PC-9 (cell line): ENCODE data around the gene RIOK3. TPM values are rescaled to one million over a fixed set of nuclear protein-coding genes. Genes with fewer than 3 reads are reported as not detected.

Experiments
- Bru-seq: library from RNA; stranded (reverse); fragments of 400-500 nt; gene quantifications from one replicate; lab custom pipeline; 2021; lab: Mats Ljungman, UMichigan
- BruChase-seq, 2 experiments: library from RNA; stranded (reverse); fragments of 400-500 nt; gene quantifications; one replicate each; lab custom pipeline; 2021; lab: Mats Ljungman, UMichigan
- BruUV-seq: library from RNA; stranded (reverse); fragments of 400-500 nt; replicated peaks from 2 replicates; lab custom pipeline; 2021; lab: Mats Ljungman, UMichigan
- CTCF ChIA-PET: fragments of 300-600 bp; sonication (Branson Sonifier 250); formaldehyde crosslinking; loops from one replicate; lab custom pipeline; 2022; ENCODE audit warnings: antibody characterized with exemption; lab: Charles Lee
- POLR2A ChIA-PET: fragments of 300-600 bp; sonication (Branson Sonifier 250); formaldehyde crosslinking; loops from one replicate; lab custom pipeline; 2022; ENCODE audit warnings: antibody characterized with exemption; ENCODE audit not compliant: unreplicated experiment; lab: Charles Lee
- DNase-seq, 2 experiments: peaks; one replicate each; pipeline versions ENCODE4 v3.0.0 to v3.0.0-alpha.2; 2015 to 2022; ENCODE audit warnings: mixed read lengths in 1 of 2
- H2AFZ ChIP-seq: fragments of 200-600 bp; sonication (generic); 2 replicates; pipeline ENCODE4 v1.8.1; 2017; ENCODE audit warnings: antibody characterized with exemption
- H3F3A ChIP-seq: fragments of 200-600 bp; sonication (generic); 2 replicates; pipeline ENCODE4 v1.8.1; 2017; ENCODE audit warnings: antibody characterized with exemption, mild to moderate bottlenecking, low read depth; ENCODE audit not compliant: insufficient read depth
- H3K27ac ChIP-seq: fragments of 200-600 bp; sonication (generic); 2 replicates; pipeline ENCODE4 v1.6.1; 2016; ENCODE audit warnings: mixed run types
- H3K27me3 ChIP-seq: fragments of 200-600 bp; sonication (generic); 2 replicates; pipeline ENCODE4 v1.6.1; 2016; ENCODE audit warnings: low read depth, mixed run types; ENCODE audit not compliant: insufficient read depth
- H3K36me3 ChIP-seq: fragments of 200-600 bp; sonication (generic); 2 replicates; pipeline ENCODE4 v1.6.1; 2016; ENCODE audit warnings: low read depth, mixed run types
- H3K4me1 ChIP-seq: fragments of 200-600 bp; sonication (generic); replicated peaks from 2 replicates; pipeline ENCODE4 v1.6.1; 2016; ENCODE audit warnings: mixed run types; ENCODE audit not compliant: insufficient read depth
- H3K4me2 ChIP-seq: fragments of 200-600 bp; sonication (generic); 2 replicates; pipeline ENCODE4 v1.6.1; 2017; ENCODE audit warnings: mixed run types
- H3K4me3 ChIP-seq: fragments of 200-600 bp; sonication (generic); 2 replicates; pipeline ENCODE4 v1.6.1; 2016; ENCODE audit warnings: mixed run types
- H3K79me2 ChIP-seq: fragments of 200-600 bp; sonication (generic); 2 replicates; pipeline ENCODE4 v1.6.1; 2017; ENCODE audit warnings: low read depth, mixed run types
- H3K9me2 ChIP-seq: fragments of 200-600 bp; sonication (generic); 2 replicates; pipeline ENCODE4 v1.8.1; 2017; ENCODE audit warnings: mild to moderate bottlenecking; ENCODE audit not compliant: insufficient read depth
- H3K9me3 ChIP-seq: fragments of 200-600 bp; sonication (generic); 2 replicates; pipeline ENCODE4 v1.8.1; 2016; ENCODE audit warnings: low read depth; ENCODE audit not compliant: insufficient read depth
- H4K20me1 ChIP-seq: fragments of 200-600 bp; sonication (generic); 2 replicates; pipeline ENCODE4 v1.8.1; 2017; ENCODE audit not compliant: insufficient read depth
- EZH2 ChIP-seq: fragments of 200-600 bp; sonication (generic); IDR thresholded peaks from 2 replicates; pipeline ENCODE4 v1.8.0; 2017; ENCODE audit warnings: antibody characterized with exemption, low read depth
- intact Hi-C: fragments of 100-400 bp; cut with micrococcal nuclease; formaldehyde crosslinking; loops from one replicate; pipeline ENCODE4 v1.10.0; 2022; ENCODE audit not compliant: unreplicated experiment
- long read RNA-seq: library from polyadenylated mRNA; stranded (forward); transcript quantifications from one replicate; pipeline ENCODE4 v2.0.0, GENCODE V29; 2022
- total RNA-seq: library from RNA; stranded (reverse); gene quantifications from 2 replicates; pipeline ENCODE4 v1.2.3, GENCODE V29; 2021
- TF ChIP-seq, protein P1 (sequence below): fragments of 200-600 bp; sonication (generic); conservative IDR thresholded peaks from 2 replicates; pipeline ENCODE4 v1.6.1; 2017; ENCODE audit warnings: mixed run types, antibody characterized with exemption, mild to moderate bottlenecking, moderate library complexity

The RIOK3 gene, protein sequence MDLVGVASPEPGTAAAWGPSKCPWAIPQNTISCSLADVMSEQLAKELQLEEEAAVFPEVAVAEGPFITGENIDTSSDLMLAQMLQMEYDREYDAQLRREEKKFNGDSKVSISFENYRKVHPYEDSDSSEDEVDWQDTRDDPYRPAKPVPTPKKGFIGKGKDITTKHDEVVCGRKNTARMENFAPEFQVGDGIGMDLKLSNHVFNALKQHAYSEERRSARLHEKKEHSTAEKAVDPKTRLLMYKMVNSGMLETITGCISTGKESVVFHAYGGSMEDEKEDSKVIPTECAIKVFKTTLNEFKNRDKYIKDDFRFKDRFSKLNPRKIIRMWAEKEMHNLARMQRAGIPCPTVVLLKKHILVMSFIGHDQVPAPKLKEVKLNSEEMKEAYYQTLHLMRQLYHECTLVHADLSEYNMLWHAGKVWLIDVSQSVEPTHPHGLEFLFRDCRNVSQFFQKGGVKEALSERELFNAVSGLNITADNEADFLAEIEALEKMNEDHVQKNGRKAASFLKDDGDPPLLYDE
- total RNA-seq, result 34.1 and 39.9 TPM in 2 replicates
- Bru-seq, nascent RNA, result percentile 84 among the genes with signal in this experiment
- BruChase-seq, experiment 1, labeled RNA remaining after a 2-hour chase, result percentile 84 among the genes with signal in this experiment
- BruChase-seq, experiment 2, labeled RNA remaining after a 6-hour chase, result percentile 91 among the genes with signal in this experiment
- long read RNA-seq, full-length matches to known transcripts, result 12 of 14 reads
- long read RNA-seq, partial matches to known transcripts, result 0 of 14 reads
- long read RNA-seq, other reads (novel, unspliced or antisense), result 2 of 14 reads

DNA sequence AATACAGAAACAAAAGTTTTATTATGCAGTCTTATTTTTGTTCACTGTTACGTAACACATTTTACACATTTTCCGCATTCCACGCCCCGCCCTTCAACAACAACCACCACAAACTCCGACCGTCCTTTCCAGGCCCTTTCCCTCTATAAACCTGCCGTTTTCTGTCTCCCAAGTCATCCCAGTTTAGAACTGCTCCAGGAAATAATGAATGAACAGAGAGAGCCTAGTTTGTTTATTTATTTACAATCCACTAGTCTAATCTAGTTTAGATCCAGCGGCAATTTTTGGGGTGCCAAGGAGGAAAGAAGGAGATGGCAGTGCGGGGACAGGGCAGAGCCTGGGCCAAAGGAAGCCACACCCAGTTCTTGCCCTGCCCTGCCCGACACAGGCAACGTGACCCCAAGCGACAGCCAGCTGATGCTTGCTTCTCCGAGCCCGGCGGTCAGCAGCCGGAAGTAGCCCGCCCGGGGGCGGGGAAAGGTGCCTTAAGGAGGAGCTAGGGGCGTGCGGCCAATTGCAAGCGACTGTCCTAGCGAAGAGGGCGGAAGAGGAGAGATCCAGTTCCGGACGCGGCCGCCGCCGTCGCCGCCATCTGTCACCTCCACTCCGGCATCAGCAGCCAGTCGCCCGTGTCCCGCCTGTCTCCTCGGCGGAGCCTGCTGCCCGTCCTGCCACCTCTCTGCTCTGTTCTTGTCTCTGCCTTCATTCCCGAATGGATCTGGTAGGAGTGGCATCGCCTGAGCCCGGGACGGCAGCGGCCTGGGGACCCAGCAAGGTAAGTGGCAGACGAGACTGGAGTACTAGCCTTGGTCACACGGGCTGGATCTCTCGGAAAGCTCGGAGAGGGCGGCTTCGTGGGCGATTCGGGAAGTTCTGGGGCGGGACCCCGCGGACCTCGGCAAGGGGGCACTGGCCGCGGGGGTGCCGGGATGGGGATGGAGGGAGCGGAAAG lies at the start of gene RIOK3:
Gene RIOK3 (plus strand): TSS at position 560 of the 952 bp plus-strand sequence. CDS start 153 bp downstream, at position 713.
- Histone ChIP-seq H3K4me1 (peaks cover 23% of the 10 kb centered on the region), H2AFZ (peak within 1 kb of the TSS; percentile 81), H3K9me3 (no peaks in the 10 kb centered on the region), H3K36me3 (no peaks in the 10 kb centered on the region), H3K79me2 (peaks cover 49% of the 10 kb centered on the region), H3K4me3 (peak within 1 kb of the TSS; percentile 97), H3K4me2 (peak within 1 kb of the TSS; percentile 98), H3F3A (peaks cover 29% of the 10 kb centered on the region), H4K20me1 (peaks cover 9% of the 10 kb centered on the region; the same call in 1 of the 2 replicates), H3K27me3 (no peaks in the 10 kb centered on the region), H3K27ac (peak within 1 kb of the TSS; percentile 94), H3K9me2 (no peaks in the 10 kb centered on the region)
- TF ChIP-seq EZH2, result no peak
- TF ChIP-seq, protein P1, sequence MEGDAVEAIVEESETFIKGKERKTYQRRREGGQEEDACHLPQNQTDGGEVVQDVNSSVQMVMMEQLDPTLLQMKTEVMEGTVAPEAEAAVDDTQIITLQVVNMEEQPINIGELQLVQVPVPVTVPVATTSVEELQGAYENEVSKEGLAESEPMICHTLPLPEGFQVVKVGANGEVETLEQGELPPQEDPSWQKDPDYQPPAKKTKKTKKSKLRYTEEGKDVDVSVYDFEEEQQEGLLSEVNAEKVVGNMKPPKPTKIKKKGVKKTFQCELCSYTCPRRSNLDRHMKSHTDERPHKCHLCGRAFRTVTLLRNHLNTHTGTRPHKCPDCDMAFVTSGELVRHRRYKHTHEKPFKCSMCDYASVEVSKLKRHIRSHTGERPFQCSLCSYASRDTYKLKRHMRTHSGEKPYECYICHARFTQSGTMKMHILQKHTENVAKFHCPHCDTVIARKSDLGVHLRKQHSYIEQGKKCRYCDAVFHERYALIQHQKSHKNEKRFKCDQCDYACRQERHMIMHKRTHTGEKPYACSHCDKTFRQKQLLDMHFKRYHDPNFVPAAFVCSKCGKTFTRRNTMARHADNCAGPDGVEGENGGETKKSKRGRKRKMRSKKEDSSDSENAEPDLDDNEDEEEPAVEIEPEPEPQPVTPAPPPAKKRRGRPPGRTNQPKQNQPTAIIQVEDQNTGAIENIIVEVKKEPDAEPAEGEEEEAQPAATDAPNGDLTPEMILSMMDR, result no peak
- ChIA-PET CTCF (interaction anchor here (0.6 kb wide), 1 partner anchor 64 kb away, joined by 7 read pairs; no protein-coding TSS in a partner anchor), POLR2A (interaction anchor here (0.6 to 0.7 kb wide), 4 partner anchors 14 to 379 kb away, joined by 3 to 4 read pairs (median 4); no protein-coding TSS in a partner anchor)
- BruUV-seq, result TSS peak; percentile 29
- intact Hi-C loops, result loop anchor here (1.0 kb wide), 1 partner anchor 30 kb away; no protein-coding TSS in a partner anchor
- DNase-seq, result peak; percentile 93 to 95

DNA sequence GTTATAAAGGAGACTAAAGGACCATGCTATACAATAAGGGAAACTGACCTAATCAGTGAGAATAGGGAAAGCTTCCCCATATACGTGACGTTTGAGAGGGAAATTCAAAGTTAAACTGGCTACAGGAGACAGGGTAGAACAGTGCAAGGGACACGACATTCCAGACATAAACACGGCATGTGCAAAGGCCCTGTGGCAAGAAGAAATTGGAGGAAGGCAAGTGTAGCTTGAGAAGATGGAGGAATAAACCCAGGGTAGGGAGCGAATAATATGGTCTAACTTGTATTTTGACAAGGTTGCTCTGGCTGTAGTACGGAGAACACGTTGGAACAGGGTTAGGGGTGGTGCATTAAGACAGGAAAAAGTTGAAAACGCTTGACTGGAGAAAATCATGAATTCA lies 49.8 kb upstream of the RIOK3 start:
- ChIA-PET CTCF (no interaction called here), POLR2A (no interaction called here)

More for the DNA sequence above, 49.8 kb upstream of the RIOK3 start:
- no peak overlapping the region for H3K4me3 ChIP-seq
- peaks cover 39% of the 10 kb centered on the region for H3F3A ChIP-seq
- H3K27ac ChIP-seq, result no peak overlapping the region
- peaks cover 61% of the 10 kb centered on the region for H3K4me1 ChIP-seq
- H4K20me1 ChIP-seq, result no peaks in the 10 kb centered on the region
- TF ChIP-seq, protein P1, result no peak
- no peak for TF ChIP-seq EZH2
- BruUV-seq, result no TSS peak
- no peak overlapping the region for H2AFZ ChIP-seq
- no peaks in the 10 kb centered on the region for H3K36me3 ChIP-seq
- no peaks in the 10 kb centered on the region for H3K9me2 ChIP-seq
- no peaks in the 10 kb centered on the region for H3K27me3 ChIP-seq
- H3K79me2 ChIP-seq, result no peaks in the 10 kb centered on the region
- no peaks in the 10 kb centered on the region for H3K9me3 ChIP-seq
- no peak overlapping the region for H3K4me2 ChIP-seq
- no peak for DNase-seq
- intact Hi-C loops, result no loop called here
